ENCODE results near the gene OR10R2.

- TF ChIP-seq CTCF (IDR thresholded peaks at IDR 0.05; ENCODE audit: low read depth, low read length) = no peak
- TF ChIP-seq POLR2A (IDR thresholded peaks at IDR 0.05; ENCODE audit: extremely low read depth, insufficient read length) = no peak
- TF ChIP-seq, protein P1, sequence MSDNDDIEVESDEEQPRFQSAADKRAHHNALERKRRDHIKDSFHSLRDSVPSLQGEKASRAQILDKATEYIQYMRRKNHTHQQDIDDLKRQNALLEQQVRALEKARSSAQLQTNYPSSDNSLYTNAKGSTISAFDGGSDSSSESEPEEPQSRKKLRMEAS (IDR thresholded peaks at IDR 0.05; ENCODE audit: low read depth, low read length) = no peak
- TF ChIP-seq MYC (IDR thresholded peaks at IDR 0.05; ENCODE audit: low read depth, low read length) = no peak
Measured at GRCh38 chr1:158485455-158485854, 13.4 kb downstream of the OR10R2 start.
